ENCODE data around the gene PEMT.

Gene PEMT

DNA sequence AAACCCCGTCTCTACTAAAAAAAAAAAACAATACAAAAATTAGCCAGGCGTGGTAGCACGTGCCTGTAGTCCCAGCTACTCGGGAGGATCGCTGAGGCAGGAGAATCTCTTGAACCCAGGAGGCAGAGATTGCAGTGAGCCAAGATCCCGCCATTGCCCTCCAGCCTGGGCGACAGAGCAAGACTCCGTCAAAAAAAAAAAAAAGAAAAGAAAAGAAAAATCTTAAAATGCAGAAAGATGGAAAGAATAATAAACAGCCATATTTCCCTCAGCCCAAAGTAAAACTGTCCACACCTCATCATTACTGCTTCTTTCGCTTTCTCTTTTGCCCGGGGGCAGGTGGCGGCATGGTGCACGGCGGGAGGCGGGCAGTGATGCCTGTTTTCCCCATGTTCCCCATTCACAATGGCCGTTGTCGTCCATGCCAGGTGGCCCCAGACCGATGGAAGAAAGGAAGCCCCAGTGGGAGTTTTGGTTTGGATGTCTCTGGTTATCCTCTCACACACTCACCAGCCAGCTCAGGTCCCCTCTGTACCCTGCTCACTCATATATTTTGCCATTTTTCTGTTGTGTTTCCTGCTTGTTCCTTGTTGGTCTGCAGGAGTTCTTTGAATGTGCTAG, 37.0 kb upstream of the PEMT start:
- Histone ChIP-seq H3K4me3 (ENCODE audit: insufficient read depth, low read length, poor library complexity, severe bottlenecking) (no peak overlapping the region), H3K36me3 (ENCODE audit: low read length) (no peaks in the 10 kb centered on the region), H4K20me1 (ENCODE audit: low read depth, low read length) (no peaks in the 10 kb centered on the region), H3K9me3 (ENCODE audit: insufficient read depth, low read length) (no peaks in the 10 kb centered on the region), H2AFZ (ENCODE audit: low read depth, low read length, severe bottlenecking) (no peak overlapping the region), H3K4me2 (ENCODE audit: low read depth, low read length, poor library complexity, severe bottlenecking) (no peak overlapping the region), H3K9ac (ENCODE audit: low read length) (no peak overlapping the region), H3K27me3 (ENCODE audit: low read length) (no peaks in the 10 kb centered on the region), H3F3A (ENCODE audit: insufficient read depth) (no peaks in the 10 kb centered on the region), H3K27ac (ENCODE audit: low read depth, low read length) (no peak overlapping the region), H3K9me2 (replicated peaks; ENCODE audit: insufficient read depth, low read length) (no peaks in the 10 kb centered on the region), H3K79me2 (ENCODE audit: insufficient read depth, low read length) (no peaks in the 10 kb centered on the region)
- no peak for TF ChIP-seq EZH2phosphoT487 (conservative IDR thresholded peaks at IDR 0.05; ENCODE audit: low read length)

- no peaks in the 10 kb centered on the region for H3K27me3 ChIP-seq (ENCODE audit: low read length)
- no peaks in the 10 kb centered on the region for H3K36me3 ChIP-seq (ENCODE audit: low read length)
- no peaks in the 10 kb centered on the region for H4K20me1 ChIP-seq (ENCODE audit: low read depth, low read length)
- H3K9ac ChIP-seq (ENCODE audit: low read length): no peak overlapping the region
- H3K4me2 ChIP-seq (ENCODE audit: low read depth, low read length, poor library complexity, severe bottlenecking): no peak overlapping the region
- H3K27ac ChIP-seq (ENCODE audit: low read depth, low read length): no peak overlapping the region
- H3K79me2 ChIP-seq (ENCODE audit: insufficient read depth, low read length): no peaks in the 10 kb centered on the region
- H3K9me2 ChIP-seq (replicated peaks; ENCODE audit: insufficient read depth, low read length): no peaks in the 10 kb centered on the region
- TF ChIP-seq EZH2phosphoT487 (conservative IDR thresholded peaks at IDR 0.05; ENCODE audit: low read length) (no peak), CTCF (IDR thresholded peaks at IDR 0.05; ENCODE audit: insufficient read depth, low read length, poor library complexity, severe bottlenecking) (no peak)
- no peak overlapping the region for H2AFZ ChIP-seq (ENCODE audit: low read depth, low read length, severe bottlenecking)
- no peak overlapping the region for H3K4me3 ChIP-seq (ENCODE audit: insufficient read depth, low read length, poor library complexity, severe bottlenecking)
- H3K9me3 ChIP-seq (ENCODE audit: insufficient read depth, low read length): no peaks in the 10 kb centered on the region
- no peaks in the 10 kb centered on the region for H3F3A ChIP-seq (ENCODE audit: insufficient read depth)
Observed at GRCh38 chr17:17626840-17627239, 35.3 kb upstream of the PEMT start.

GRCh38 chr17:17626151-17626805, 34.8 kb upstream of the PEMT start:
- no peaks in the 10 kb centered on the region for H3K9me2 ChIP-seq (replicated peaks; ENCODE audit: insufficient read depth, low read length)
- no peak overlapping the region for H3K27ac ChIP-seq (ENCODE audit: low read depth, low read length)
- H3K4me2 ChIP-seq (ENCODE audit: low read depth, low read length, poor library complexity, severe bottlenecking): no peak overlapping the region
- no peak overlapping the region for H2AFZ ChIP-seq (ENCODE audit: low read depth, low read length, severe bottlenecking)
- no peaks in the 10 kb centered on the region for H3F3A ChIP-seq (ENCODE audit: insufficient read depth)
- no peaks in the 10 kb centered on the region for H4K20me1 ChIP-seq (ENCODE audit: low read depth, low read length)
- H3K4me3 ChIP-seq (ENCODE audit: insufficient read depth, low read length, poor library complexity, severe bottlenecking): no peak overlapping the region
- H3K9ac ChIP-seq (ENCODE audit: low read length): no peak overlapping the region
- H3K36me3 ChIP-seq (ENCODE audit: low read length): no peaks in the 10 kb centered on the region
- no peak for TF ChIP-seq CTCF (IDR thresholded peaks at IDR 0.05; ENCODE audit: insufficient read depth, low read length, poor library complexity, severe bottlenecking)
- no peaks in the 10 kb centered on the region for H3K9me3 ChIP-seq (ENCODE audit: insufficient read depth, low read length)
- no peaks in the 10 kb centered on the region for H3K79me2 ChIP-seq (ENCODE audit: insufficient read depth, low read length)
- H3K27me3 ChIP-seq (ENCODE audit: low read length): no peaks in the 10 kb centered on the region

GRCh38 chr17:17624741-17625140, 33.2 kb upstream of the PEMT start:
- Histone ChIP-seq H3F3A (ENCODE audit: insufficient read depth) (no peaks in the 10 kb centered on the region), H3K9me2 (replicated peaks; ENCODE audit: insufficient read depth, low read length) (no peaks in the 10 kb centered on the region), H3K9ac (ENCODE audit: low read length) (no peak overlapping the region), H3K27me3 (ENCODE audit: low read length) (no peaks in the 10 kb centered on the region), H3K79me2 (ENCODE audit: insufficient read depth, low read length) (no peaks in the 10 kb centered on the region), H3K4me3 (ENCODE audit: insufficient read depth, low read length, poor library complexity, severe bottlenecking) (no peak overlapping the region), H3K4me2 (ENCODE audit: low read depth, low read length, poor library complexity, severe bottlenecking) (no peak overlapping the region), H4K20me1 (ENCODE audit: low read depth, low read length) (no peaks in the 10 kb centered on the region), H3K27ac (ENCODE audit: low read depth, low read length) (no peak overlapping the region), H3K36me3 (ENCODE audit: low read length) (no peaks in the 10 kb centered on the region), H2AFZ (ENCODE audit: low read depth, low read length, severe bottlenecking) (no peak overlapping the region), H3K9me3 (ENCODE audit: insufficient read depth, low read length) (no peaks in the 10 kb centered on the region)
- TF ChIP-seq EZH2phosphoT487 (conservative IDR thresholded peaks at IDR 0.05; ENCODE audit: low read length) (no peak), CTCF (IDR thresholded peaks at IDR 0.05; ENCODE audit: insufficient read depth, low read length, poor library complexity, severe bottlenecking) (no peak)

Measured in SU-DHL-6 (cell line).